Endothelial cell of umbilical vein (primary cell): ENCODE measurements around the gene DOCK1. TPM values are rescaled to one million over a fixed set of nuclear protein-coding genes. Genes with fewer than 3 reads are reported as not detected.

Source experiments
- BruUV-seq: library from RNA; stranded (reverse); fragments of 400-500 nt; replicated peaks from 2 replicates; lab custom pipeline; 2021; lab: Mats Ljungman, UMichigan
- CTCF ChIA-PET: fragments of 300-600, 350-600 bp; sonication (Branson Sonifier 250); formaldehyde crosslinking; loops from one replicate; lab custom pipeline; 2021; ENCODE audit warnings: antibody characterized with exemption, inconsistent platforms; lab: Charles Lee
- POLR2A ChIA-PET: fragments of 300-600, 350-600 bp; sonication (Branson Sonifier 250); formaldehyde crosslinking; loops from one replicate; lab custom pipeline; 2021; ENCODE audit warnings: antibody characterized with exemption, inconsistent platforms; lab: Charles Lee
- DNase-seq: peaks from one replicate; pipeline ENCODE4 v3.0.0-alpha.2; 2011; ENCODE audit warnings: low read depth, low spot score
- FAIRE-seq: peaks from 2 replicates; lab custom pipeline; 2011; peaks lifted over from hg19 to GRCh38; lab: Jason Lieb, UNC
- H2AFZ ChIP-seq: 2 replicates; pipeline ENCODE4 v1.6.0; 2012; ENCODE audit warnings: low read depth, low read length, control low read depth, inconsistent platforms
- H3K27ac ChIP-seq: 2 replicates; pipeline ENCODE4 v1.5.1; 2011; ENCODE audit warnings: low read depth, mild to moderate bottlenecking, control low read depth, low read length, moderate library complexity; ENCODE audit not compliant: insufficient read depth
- H3K27me3 ChIP-seq, 2 experiments: 2 replicates each; pipeline versions ENCODE4 v1.6.0 to v1.6.1; 2011; ENCODE audit warnings: low read length in 2 of 2, mixed read lengths in 1 of 2; ENCODE audit not compliant: control insufficient read depth in 2 of 2, insufficient read depth in 2 of 2
- H3K36me3 ChIP-seq, 2 experiments: 2 replicates in 1 of 2; 3 replicates in 1 of 2; pipeline ENCODE4 v1.5.1; 2011; ENCODE audit warnings: low read length in 2 of 2, mild to moderate bottlenecking in 1 of 2, moderate library complexity in 1 of 2; ENCODE audit not compliant: control insufficient read depth in 2 of 2, insufficient read depth in 2 of 2; ENCODE audit errors: extremely low read depth in 1 of 2
- H3K4me1 ChIP-seq: 3 replicates; pipeline ENCODE4 v1.5.1; 2011; ENCODE audit warnings: mild to moderate bottlenecking, low read length; ENCODE audit not compliant: control insufficient read depth, insufficient read depth; ENCODE audit errors: extremely low read depth
- H3K4me2 ChIP-seq: 2 replicates; pipeline ENCODE4 v1.6.1; 2011; ENCODE audit warnings: low read length, control low read depth, mixed read lengths; ENCODE audit not compliant: insufficient read depth
- H3K4me3 ChIP-seq, 3 experiments: fragments of 200-600 bp in 1 of 3; sonication (generic), shearing (Covaris generic) in 1 of 3; replicated peaks in 1 of 3; 2 replicates each; pipeline ENCODE4 v1.5.1; 2011 to 2016; ENCODE audit warnings: control low read depth in 3 of 3, low read length in 3 of 3, mild to moderate bottlenecking in 2 of 3, inconsistent platforms in 1 of 3, low read depth in 1 of 3, moderate library complexity in 1 of 3; ENCODE audit not compliant: insufficient read depth in 1 of 3
- H3K79me2 ChIP-seq: 2 replicates; pipeline ENCODE4 v1.6.0; 2012; ENCODE audit warnings: low read length, inconsistent platforms; ENCODE audit not compliant: control insufficient read depth, insufficient read depth
- H3K9ac ChIP-seq: replicated peaks from 2 replicates; pipeline ENCODE3; 2011; ENCODE audit warnings: low read length, control low read depth; ENCODE audit not compliant: insufficient read depth; ENCODE audit errors: extremely low read depth
- H3K9me1 ChIP-seq: replicated peaks from 3 replicates; pipeline ENCODE4 v1.6.0; 2011; ENCODE audit warnings: mild to moderate bottlenecking, low read length; ENCODE audit not compliant: control insufficient read depth, insufficient read depth; ENCODE audit errors: extremely low read depth
- H3K9me3 ChIP-seq: replicated peaks from 2 replicates; pipeline ENCODE4 v1.5.1; 2012; ENCODE audit warnings: low read length, inconsistent platforms; ENCODE audit not compliant: control insufficient read depth, insufficient read depth
- H4K20me1 ChIP-seq: replicated peaks from 2 replicates; pipeline ENCODE3; 2011; ENCODE audit warnings: mild to moderate bottlenecking, low read length; ENCODE audit not compliant: control insufficient read depth, insufficient read depth; ENCODE audit errors: extremely low read depth
- EZH2 ChIP-seq: IDR thresholded peaks from 2 replicates; pipeline ENCODE4 v1.6.1; 2012; ENCODE audit warnings: borderline replicate concordance, low read depth, mild to moderate bottlenecking, moderate library complexity, low read length, inconsistent platforms; ENCODE audit not compliant: severe bottlenecking
- FOS ChIP-seq: IDR thresholded peaks from 2 replicates; pipeline ENCODE4 v1.6.1; 2011; ENCODE audit warnings: mild to moderate bottlenecking, low read length, moderate library complexity, borderline replicate concordance; ENCODE audit not compliant: insufficient read depth
- GATA2 ChIP-seq: IDR thresholded peaks from 2 replicates; pipeline ENCODE4 v1.7.0; 2011; ENCODE audit warnings: low read depth, mild to moderate bottlenecking, moderate library complexity, mixed read lengths, low read length; ENCODE audit not compliant: insufficient read length, insufficient read depth
- JUN ChIP-seq: IDR thresholded peaks from 2 replicates; pipeline ENCODE4 v1.6.1; 2011; ENCODE audit warnings: borderline replicate concordance, low read depth; ENCODE audit not compliant: insufficient read length, insufficient read depth
- MYC ChIP-seq: IDR thresholded peaks from one replicate; pipeline ENCODE4 v1.6.1; 2011; ENCODE audit warnings: mild to moderate bottlenecking, low read depth, low read length
- POLR2A ChIP-seq: IDR thresholded peaks from 2 replicates; pipeline ENCODE4 v1.6.1; 2012; ENCODE audit warnings: low read depth, mild to moderate bottlenecking, control low read depth, low read length
- POLR2AphosphoS5 ChIP-seq: IDR thresholded peaks from 2 replicates; pipeline ENCODE4 v1.6.1; 2012; ENCODE audit warnings: low read depth, mild to moderate bottlenecking, control low read depth, low read length, moderate library complexity; ENCODE audit not compliant: insufficient read depth
- dilution Hi-C: fragments of 300-500 bp; cut with MboI; formaldehyde crosslinking; loops from one replicate; pipeline ENCODE4 v1.15.0; 2019; ENCODE audit warnings: low sequenced_read_pairs; ENCODE audit not compliant: extremely low pct_ligation_motif_present
- intact Hi-C: fragments of 100-400 bp; cut with micrococcal nuclease; formaldehyde crosslinking; loops from one replicate; pipeline ENCODE4 v1.10.0; 2022
- polyA plus RNA-seq, 4 experiments: library from polyadenylated mRNA; depleted of rRNA in 3 of 4; stranded (reverse) in 3 of 4; unstranded in 1 of 4; fragments of >200 nt; gene quantifications; 2 replicates each; pipeline versions ENCODE4 v1.2.1 to v1.2.3, GENCODE V29; 2011 to 2012; ENCODE audit warnings: missing spikeins in 1 of 4
- total RNA-seq: library from RNA; stranded (reverse); gene quantifications from 2 replicates; pipeline ENCODE4 v1.2.3, GENCODE V29; 2021
- TF ChIP-seq, protein P1 (sequence below), 2 donors: IDR thresholded peaks; 1 replicate in 1 of 2; 2 replicates in 1 of 2; pipeline ENCODE4 v1.5.1; 2011; ENCODE audit warnings: low read length in 2 of 2, mild to moderate bottlenecking in 2 of 2, moderate library complexity in 2 of 2, control low read depth in 1 of 2, inconsistent platforms in 1 of 2, low read depth in 1 of 2; ENCODE audit not compliant: insufficient read depth in 1 of 2; ENCODE audit errors: extremely low read depth in 1 of 2
- TF ChIP-seq, protein P2 (sequence below): IDR thresholded peaks from 2 replicates; pipeline ENCODE4 v1.6.1; 2011; ENCODE audit not compliant: insufficient read depth, insufficient read length

DOCK1 gene
- total and polyA plus RNA-seq, 2 donors (not counting 3 experiments of a cell fraction or from before 2014, with no cell fraction given), result 22.5 to 83.1 TPM

DNA sequence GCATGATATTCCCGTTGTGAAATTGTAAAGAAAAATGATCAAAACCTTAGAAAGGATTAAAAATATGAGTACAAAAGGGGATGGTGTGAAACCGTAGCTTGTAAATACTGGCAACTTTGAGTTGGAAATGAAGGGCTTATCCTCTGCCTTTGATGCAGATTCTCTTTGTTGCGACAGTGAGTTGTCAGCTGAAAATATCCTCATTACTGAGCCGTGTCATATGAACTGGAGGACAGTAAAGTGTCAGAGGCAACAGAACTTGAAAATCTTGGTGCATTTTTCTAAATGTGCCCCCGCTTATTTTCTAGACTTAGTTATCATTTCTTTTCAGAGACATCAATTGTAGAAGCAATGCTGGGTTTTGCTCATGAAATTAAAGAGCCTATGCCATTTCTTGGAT lies 473.4 kb downstream of the DOCK1 start:
- intact Hi-C loops (no loop called here), dilution Hi-C loops (no loop called here)
- ChIA-PET CTCF (no interaction called here), POLR2A (no interaction called here)
- no peak for DNase-seq
- Histone ChIP-seq H3K9ac (no peak overlapping the region), H4K20me1 (no peaks in the 10 kb centered on the region), H3K36me3 (peaks cover 5 to 18% of the 10 kb centered on the region in 2 experiments), H3K27me3 (no peaks in the 10 kb centered on the region), H3K4me1 (no peaks in the 10 kb centered on the region), H3K9me3 (no peaks in the 10 kb centered on the region), H3K4me3 (no peak overlapping the region), H2AFZ (no peak overlapping the region), H3K27ac (no peak overlapping the region), H3K9me1 (no peaks in the 10 kb centered on the region), H3K4me2 (no peak overlapping the region), H3K79me2 (no peaks in the 10 kb centered on the region)
- FAIRE-seq, result no peak
- no TSS peak for BruUV-seq
- TF ChIP-seq MYC (no peak), POLR2AphosphoS5 (no peak), GATA2 (no peak), POLR2A (no peak), FOS (no peak), EZH2 (no peak), JUN (no peak)
- TF ChIP-seq, protein P1, sequence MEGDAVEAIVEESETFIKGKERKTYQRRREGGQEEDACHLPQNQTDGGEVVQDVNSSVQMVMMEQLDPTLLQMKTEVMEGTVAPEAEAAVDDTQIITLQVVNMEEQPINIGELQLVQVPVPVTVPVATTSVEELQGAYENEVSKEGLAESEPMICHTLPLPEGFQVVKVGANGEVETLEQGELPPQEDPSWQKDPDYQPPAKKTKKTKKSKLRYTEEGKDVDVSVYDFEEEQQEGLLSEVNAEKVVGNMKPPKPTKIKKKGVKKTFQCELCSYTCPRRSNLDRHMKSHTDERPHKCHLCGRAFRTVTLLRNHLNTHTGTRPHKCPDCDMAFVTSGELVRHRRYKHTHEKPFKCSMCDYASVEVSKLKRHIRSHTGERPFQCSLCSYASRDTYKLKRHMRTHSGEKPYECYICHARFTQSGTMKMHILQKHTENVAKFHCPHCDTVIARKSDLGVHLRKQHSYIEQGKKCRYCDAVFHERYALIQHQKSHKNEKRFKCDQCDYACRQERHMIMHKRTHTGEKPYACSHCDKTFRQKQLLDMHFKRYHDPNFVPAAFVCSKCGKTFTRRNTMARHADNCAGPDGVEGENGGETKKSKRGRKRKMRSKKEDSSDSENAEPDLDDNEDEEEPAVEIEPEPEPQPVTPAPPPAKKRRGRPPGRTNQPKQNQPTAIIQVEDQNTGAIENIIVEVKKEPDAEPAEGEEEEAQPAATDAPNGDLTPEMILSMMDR (IDR thresholded peaks at IDR 0.05; ENCODE audit: extremely low read depth in 1 of 2, insufficient read depth in 1 of 2, low read depth in 1 of 2, low read length in 2 of 2), result no peak
- TF ChIP-seq, protein P2, sequence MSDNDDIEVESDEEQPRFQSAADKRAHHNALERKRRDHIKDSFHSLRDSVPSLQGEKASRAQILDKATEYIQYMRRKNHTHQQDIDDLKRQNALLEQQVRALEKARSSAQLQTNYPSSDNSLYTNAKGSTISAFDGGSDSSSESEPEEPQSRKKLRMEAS, result no peak
